Urothelium cell line (cell line): ENCODE measurements around the gene RSPRY1.
"Not testable (repeated sequence)": the region's sequence is repeated elsewhere in the genome, so short reads cannot be mapped to it uniquely, and the experiment has no call there.

Experiments
- DNase-seq: peaks from one replicate; pipeline ENCODE4 v3.0.0; 2011; ENCODE audit warnings: low spot score, mixed read lengths
- FAIRE-seq: peaks from 2 replicates; lab custom pipeline; 2011; peaks lifted over from hg19 to GRCh38; lab: Jason Lieb, UNC

The RSPRY1 gene

GRCh38 chr16:57185446-57185944 lies 634 bp upstream of the RSPRY1 start:
- DNase-seq (peak; percentile 52), FAIRE-seq (no peak)

GRCh38 chr16:57186872-57187854 lies 1.0 kb downstream of the RSPRY1 start:
- DNase-seq (peak; percentile 17), FAIRE-seq (no peak)

- FAIRE-seq, DNase-seq: not testable (repeated sequence)
Measured at GRCh38 chr16:57187902-57188710, 2.0 kb downstream of the RSPRY1 start.

- DNase-seq = no peak
- no peak for FAIRE-seq
Measured at GRCh38 chr16:57188711-57189002, 2.5 kb downstream of the RSPRY1 start.

GRCh38 chr16:57189527-57189926 lies 3.4 kb downstream of the RSPRY1 start:
- not testable (repeated sequence) for FAIRE-seq, DNase-seq

- DNase-seq (no peak), FAIRE-seq (no peak)
Measured at GRCh38 chr16:57190136-57190535, 4.0 kb downstream of the RSPRY1 start.

- no peak for DNase-seq
- FAIRE-seq = no peak
Measured at GRCh38 chr16:57191056-57191571, 5.0 kb downstream of the RSPRY1 start.

GRCh38 chr16:57192146-57192545 lies 6.0 kb downstream of the RSPRY1 start:
- DNase-seq (no peak), FAIRE-seq (no peak)

- FAIRE-seq = no peak
- peak; percentile 8 for DNase-seq
Measured at GRCh38 chr16:57192720-57193486, 6.8 kb downstream of the RSPRY1 start.

GRCh38 chr16:57194512-57194911 lies 8.4 kb downstream of the RSPRY1 start:
- no peak for FAIRE-seq
- DNase-seq = peak; percentile 80

- DNase-seq (no peak), FAIRE-seq (no peak)
Measured at GRCh38 chr16:57196286-57196685, 10.2 kb downstream of the RSPRY1 start.

- DNase-seq (no peak), FAIRE-seq (no peak)
Measured at GRCh38 chr16:57196753-57197152, 10.6 kb downstream of the RSPRY1 start.

GRCh38 chr16:57200321-57200720 lies 14.2 kb downstream of the RSPRY1 start:
- DNase-seq, FAIRE-seq: not testable (repeated sequence)

GRCh38 chr16:57200926-57201325 lies 14.8 kb downstream of the RSPRY1 start:
- not testable (repeated sequence) for DNase-seq, FAIRE-seq

GRCh38 chr16:57202095-57202886 lies 16.2 kb downstream of the RSPRY1 start:
- FAIRE-seq (no peak), DNase-seq (no peak)

GRCh38 chr16:57203451-57203850 lies 17.3 kb downstream of the RSPRY1 start:
- DNase-seq (no peak), FAIRE-seq (no peak)

- FAIRE-seq = peak; percentile 69
- DNase-seq = no peak
Measured at GRCh38 chr16:57204675-57205074, 18.5 kb downstream of the RSPRY1 start.

GRCh38 chr16:57208926-57209325 lies 22.8 kb downstream of the RSPRY1 start:
- FAIRE-seq (no peak), DNase-seq (no peak)

GRCh38 chr16:57209780-57210179 lies 23.7 kb downstream of the RSPRY1 start:
- DNase-seq (no peak), FAIRE-seq (no peak)

- no peak for DNase-seq
- FAIRE-seq = no peak
Measured at GRCh38 chr16:57213462-57213861, 27.3 kb downstream of the RSPRY1 start.
